ENCODE results near the gene ADGRE2.

ADGRE2 gene

GRCh38 chr19:14689598-14690503 lies 88.5 kb downstream of the ADGRE2 start, which contains the start of gene ZNF333:
ZNF333 (plus strand) TSS chr19:14690048; CDS start chr19:14693492, 3,444 bp downstream.
- peak within 1 kb of the TSS; percentile 96 to 98 for H3K4me3 ChIP-seq (ENCODE audit: low read length in 2 of 2)
- H4K8ac ChIP-seq (ENCODE audit: low read depth, low read length): peak within 1 kb of the TSS; percentile 77
- no peak within 1 kb of the TSS for H2BK15ac ChIP-seq (ENCODE audit: low read length)
- H3K27me3 ChIP-seq (ENCODE audit: control insufficient read depth in 3 of 3, insufficient read depth in 3 of 3, low read depth in 1 of 3, low read length in 3 of 3): no peaks in the 10 kb centered on the region
- peak; percentile 89 for DNase-seq (ENCODE audit: low spot score)
- no peak within 1 kb of the TSS for H3K4ac ChIP-seq (ENCODE audit: low read length)
- peak within 1 kb of the TSS; percentile 56 for H3K9ac ChIP-seq (ENCODE audit: low read depth, low read length, poor library complexity)
- no CpG with 5 or more reads among the region's 66 CpGs for WGBS, 2 donors (ENCODE audit: extremely low coverage in 2 of 2, insufficient read length in 2 of 2, insufficient replicate concordance in 1 of 2)
- no peaks in the 10 kb centered on the region for H3K9me3 ChIP-seq (replicated peaks in 1 of 2; ENCODE audit: control insufficient read depth in 2 of 2, insufficient read depth in 1 of 2, low read depth in 1 of 2, low read length in 2 of 2)
- no peaks in the 10 kb centered on the region for H3K4me1 ChIP-seq (ENCODE audit: control insufficient read depth in 2 of 2, insufficient read depth in 1 of 2, low read depth in 1 of 2, low read length in 2 of 2)
- peaks cover under 1 to 16% of the 10 kb centered on the region in 2 donors for H3K36me3 ChIP-seq (replicated peaks in 1 of 2; ENCODE audit: control insufficient read depth in 2 of 2, insufficient read depth in 2 of 2, low read length in 2 of 2)
- no peak within 1 kb of the TSS for H2BK12ac ChIP-seq (ENCODE audit: low read length)
- no peak within 1 kb of the TSS for H3K14ac ChIP-seq (ENCODE audit: low read length)
- peak within 1 kb of the TSS; percentile 91 for H2BK5ac ChIP-seq (ENCODE audit: low read length)
- peak within 1 kb of the TSS; percentile 99 for H3K18ac ChIP-seq (ENCODE audit: low read length)
- H3K79me1 ChIP-seq (ENCODE audit: low read depth, low read length): no peaks in the 10 kb centered on the region
- no peak within 1 kb of the TSS for H2AK5ac ChIP-seq (ENCODE audit: low read depth, low read length)
- H2AFZ ChIP-seq (ENCODE audit: low read length): peak within 1 kb of the TSS; percentile 100
- H3K27ac ChIP-seq (replicated peaks; ENCODE audit: low read length): peak within 1 kb of the TSS; percentile 99
- peak within 1 kb of the TSS; percentile 96 for H3K23ac ChIP-seq (ENCODE audit: low read depth, low read length, poor library complexity)
- H4K91ac ChIP-seq (ENCODE audit: low read depth, low read length, poor library complexity): no peak within 1 kb of the TSS
- H3K4me2 ChIP-seq (ENCODE audit: insufficient read depth, low read length, poor library complexity, severe bottlenecking): peak within 1 kb of the TSS; percentile 76
- no peak within 1 kb of the TSS for H2BK120ac ChIP-seq (ENCODE audit: low read depth, low read length)

- H3K14ac ChIP-seq (ENCODE audit: low read length): no peak overlapping the region
- no peaks in the 10 kb centered on the region for H3K36me3 ChIP-seq (replicated peaks in 1 of 2; ENCODE audit: control insufficient read depth in 2 of 2, insufficient read depth in 2 of 2, low read length in 2 of 2)
- no peak overlapping the region for H3K27ac ChIP-seq (replicated peaks; ENCODE audit: low read length)
- no peak overlapping the region for H2BK15ac ChIP-seq (ENCODE audit: low read length)
- no peak overlapping the region for H3K23ac ChIP-seq (ENCODE audit: low read depth, low read length, poor library complexity)
- no peak overlapping the region for H2AFZ ChIP-seq (ENCODE audit: low read length)
- H2AK5ac ChIP-seq (ENCODE audit: low read depth, low read length): no peak overlapping the region
- peaks cover 0 to 12% (median 0%) of the 10 kb centered on the region in 3 experiments for H3K27me3 ChIP-seq (ENCODE audit: control insufficient read depth in 3 of 3, insufficient read depth in 3 of 3, low read depth in 1 of 3, low read length in 3 of 3)
- no peak overlapping the region for H4K91ac ChIP-seq (ENCODE audit: low read depth, low read length, poor library complexity)
- no peak overlapping the region for H3K4me3 ChIP-seq (ENCODE audit: low read length in 2 of 2)
- no peak overlapping the region for H2BK12ac ChIP-seq (ENCODE audit: low read length)
- H3K9ac ChIP-seq (ENCODE audit: low read depth, low read length, poor library complexity): no peak overlapping the region
- no peak overlapping the region for H4K8ac ChIP-seq (ENCODE audit: low read depth, low read length)
- H3K9me3 ChIP-seq (replicated peaks in 1 of 2; ENCODE audit: control insufficient read depth in 2 of 2, insufficient read depth in 1 of 2, low read depth in 1 of 2, low read length in 2 of 2): no peaks in the 10 kb centered on the region
- no peaks in the 10 kb centered on the region for H3K79me1 ChIP-seq (ENCODE audit: low read depth, low read length)
- H2BK120ac ChIP-seq (ENCODE audit: low read depth, low read length): no peak overlapping the region
- no peak overlapping the region for H3K4ac ChIP-seq (ENCODE audit: low read length)
- DNase-seq (ENCODE audit: low spot score): no peak
- WGBS, 2 donors (ENCODE audit: extremely low coverage in 2 of 2, insufficient read length in 2 of 2, insufficient replicate concordance in 1 of 2): no CpG with 5 or more reads among the region's 3 CpGs
- H3K18ac ChIP-seq (ENCODE audit: low read length): no peak overlapping the region
- no peaks in the 10 kb centered on the region for H3K4me1 ChIP-seq (ENCODE audit: control insufficient read depth in 2 of 2, insufficient read depth in 1 of 2, low read depth in 1 of 2, low read length in 2 of 2)
- H3K4me2 ChIP-seq (ENCODE audit: insufficient read depth, low read length, poor library complexity, severe bottlenecking): no peak overlapping the region
- no peak overlapping the region for H2BK5ac ChIP-seq (ENCODE audit: low read length)
Observed at GRCh38 chr19:14686411-14686810, 91.9 kb downstream of the ADGRE2 start.

DNA sequence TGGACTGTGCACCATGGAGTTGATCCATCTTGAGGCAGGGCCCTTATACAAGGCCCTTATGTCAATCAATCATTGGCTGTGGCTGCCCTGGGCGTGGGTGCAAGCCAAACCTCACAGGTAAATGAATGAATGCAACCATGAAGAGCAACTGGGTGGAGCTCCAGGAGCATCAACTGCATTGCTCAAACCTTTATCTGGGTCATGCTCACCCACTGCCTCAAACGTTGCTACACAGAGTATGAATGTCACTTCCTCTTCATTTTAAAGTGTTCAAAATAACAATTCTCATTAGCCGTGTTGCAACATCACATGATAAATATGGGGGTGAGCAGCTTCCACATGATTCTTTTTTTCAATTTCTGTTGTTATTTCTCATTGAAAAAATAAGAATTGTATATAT lies 94.9 kb downstream of the ADGRE2 start:
- Histone ChIP-seq H2BK15ac (ENCODE audit: low read length) (no peak overlapping the region), H3K9me3 (replicated peaks in 1 of 2; ENCODE audit: control insufficient read depth in 2 of 2, insufficient read depth in 1 of 2, low read depth in 1 of 2, low read length in 2 of 2) (peaks cover 0 to under 1% of the 10 kb centered on the region in 2 donors), H2AK5ac (ENCODE audit: low read depth, low read length) (no peak overlapping the region), H3K4ac (ENCODE audit: low read length) (no peak overlapping the region), H3K4me2 (ENCODE audit: insufficient read depth, low read length, poor library complexity, severe bottlenecking) (no peak overlapping the region), H3K4me3 (ENCODE audit: low read length in 2 of 2) (no peak overlapping the region), H3K4me1 (ENCODE audit: control insufficient read depth in 2 of 2, insufficient read depth in 1 of 2, low read depth in 1 of 2, low read length in 2 of 2) (no peaks in the 10 kb centered on the region), H3K79me1 (ENCODE audit: low read depth, low read length) (no peaks in the 10 kb centered on the region), H2BK12ac (ENCODE audit: low read length) (no peak overlapping the region), H3K36me3 (replicated peaks in 1 of 2; ENCODE audit: control insufficient read depth in 2 of 2, insufficient read depth in 2 of 2, low read length in 2 of 2) (no peaks in the 10 kb centered on the region), H3K27me3 (ENCODE audit: control insufficient read depth in 3 of 3, insufficient read depth in 3 of 3, low read depth in 1 of 3, low read length in 3 of 3) (peaks cover 0 to 12% (median 4%) of the 10 kb centered on the region in 3 experiments), H3K14ac (ENCODE audit: low read length) (no peak overlapping the region), H3K23ac (ENCODE audit: low read depth, low read length, poor library complexity) (no peak overlapping the region), H2BK120ac (ENCODE audit: low read depth, low read length) (no peak overlapping the region), H3K27ac (replicated peaks; ENCODE audit: low read length) (no peak overlapping the region), H4K91ac (ENCODE audit: low read depth, low read length, poor library complexity) (no peak overlapping the region), H2BK5ac (ENCODE audit: low read length) (no peak overlapping the region), H2AFZ (ENCODE audit: low read length) (no peak overlapping the region), H4K8ac (ENCODE audit: low read depth, low read length) (no peak overlapping the region), H3K18ac (ENCODE audit: low read length) (no peak overlapping the region), H3K9ac (ENCODE audit: low read depth, low read length, poor library complexity) (no peak overlapping the region)
- DNase-seq (ENCODE audit: low spot score): no peak
- no CpG with 5 or more reads among the region's 3 CpGs for WGBS, 2 donors (ENCODE audit: extremely low coverage in 2 of 2, insufficient read length in 2 of 2, insufficient replicate concordance in 1 of 2)
